Hepatocyte (in vitro differentiated cells): Measurements from ENCODE around the gene MYO1E. TPM values are rescaled to one million over a fixed set of nuclear protein-coding genes. Genes with fewer than 3 reads are reported as not detected.

Experiments
- DNase-seq: peaks from one replicate; pipeline ENCODE4 v3.0.0-alpha.2; 2016; ENCODE audit warnings: low spot score
- H2AFZ ChIP-seq: fragments of 200-600 bp; sonication (generic); 2 replicates; pipeline ENCODE4 v1.6.0; 2016; ENCODE audit warnings: antibody characterized with exemption, mild to moderate bottlenecking
- H3K27ac ChIP-seq: fragments of 200-600 bp; sonication (generic); 2 replicates; pipeline ENCODE4 v1.5.1; 2016; ENCODE audit warnings: mild to moderate bottlenecking
- H3K27me3 ChIP-seq: fragments of 200-600 bp; sonication (generic); 2 replicates; pipeline ENCODE4 v1.6.1; 2016
- H3K36me3 ChIP-seq: fragments of 200-600 bp; sonication (generic); replicated peaks from 2 replicates; pipeline ENCODE4 v1.5.1; 2016; ENCODE audit warnings: low read depth; ENCODE audit not compliant: insufficient read depth
- H3K4me1 ChIP-seq: fragments of 200-600 bp; sonication (generic); 2 replicates; pipeline ENCODE4 v1.5.1; 2016; ENCODE audit warnings: mild to moderate bottlenecking, moderate library complexity; ENCODE audit not compliant: insufficient read depth
- H3K4me2 ChIP-seq: fragments of 200-600 bp; sonication (generic); 2 replicates; pipeline ENCODE4 v1.6.0; 2016
- H3K4me3 ChIP-seq: fragments of 200-600 bp; sonication (generic); 2 replicates; pipeline ENCODE4 v1.5.1; 2016; ENCODE audit warnings: mild to moderate bottlenecking
- H3K79me2 ChIP-seq: fragments of 200-600 bp; sonication (generic); 2 replicates; pipeline ENCODE4 v1.6.0; 2017; ENCODE audit warnings: mild to moderate bottlenecking
- H3K9me2 ChIP-seq: fragments of 200-600 bp; sonication (generic); replicated peaks from 2 replicates; pipeline ENCODE4 v1.6.0; 2017; ENCODE audit warnings: mild to moderate bottlenecking; ENCODE audit not compliant: insufficient read depth
- H3K9me3 ChIP-seq: fragments of 200-600 bp; sonication (generic); 2 replicates; pipeline ENCODE4 v1.5.1; 2016; ENCODE audit warnings: low read depth, mild to moderate bottlenecking
- H4K20me1 ChIP-seq: fragments of 200-600 bp; sonication (generic); 2 replicates; pipeline ENCODE4 v1.6.0; 2016; ENCODE audit warnings: mild to moderate bottlenecking; ENCODE audit not compliant: insufficient read depth, poor library complexity, severe bottlenecking
- EZH2 ChIP-seq: fragments of 200-600 bp; sonication (generic); IDR thresholded peaks from 2 replicates; pipeline ENCODE4 v1.6.1; 2016; ENCODE audit warnings: antibody characterized with exemption, mild to moderate bottlenecking, borderline replicate concordance
- EZH2phosphoT487 ChIP-seq: fragments of 200-600 bp; sonication (generic); IDR thresholded peaks from one replicate; pipeline ENCODE4 v1.6.1; 2018; ENCODE audit warnings: antibody characterized with exemption, mild to moderate bottlenecking, low read depth, moderate library complexity; ENCODE audit not compliant: unreplicated experiment, severe bottlenecking
- WGBS: methylation state at CpG from one replicate; pipeline ENCODE4 v1.1.6; 2016; ENCODE audit warnings: low lambda C conversion rate; ENCODE audit errors: missing lambda C conversion rate; 5-methylcytosine and 5-hydroxymethylcytosine counted together
- polyA plus RNA-seq: library from polyadenylated mRNA; unstranded; fragments of >200 nt; fragmentation: Nextera tagmentation; extraction: Ambion mirVana; gene quantifications from 2 replicates; pipeline ENCODE4 v1.2.1, GENCODE V29; 2016
- total RNA-seq: library from RNA; depleted of rRNA; stranded (reverse); fragments of >200 nt; gene quantifications from 2 replicates; pipeline ENCODE4 v1.2.3, GENCODE V29; 2014
- TF ChIP-seq, protein P1 (sequence below): fragments of 200-600 bp; sonication (generic); IDR thresholded peaks from 2 replicates; pipeline ENCODE4 v1.5.1; 2016; ENCODE audit warnings: antibody characterized with exemption, mild to moderate bottlenecking; ENCODE audit not compliant: poor library complexity

MYO1E gene
- total and polyA plus RNA-seq, 2 experiments from 2014 or later, result 107 to 111 TPM

DNA sequence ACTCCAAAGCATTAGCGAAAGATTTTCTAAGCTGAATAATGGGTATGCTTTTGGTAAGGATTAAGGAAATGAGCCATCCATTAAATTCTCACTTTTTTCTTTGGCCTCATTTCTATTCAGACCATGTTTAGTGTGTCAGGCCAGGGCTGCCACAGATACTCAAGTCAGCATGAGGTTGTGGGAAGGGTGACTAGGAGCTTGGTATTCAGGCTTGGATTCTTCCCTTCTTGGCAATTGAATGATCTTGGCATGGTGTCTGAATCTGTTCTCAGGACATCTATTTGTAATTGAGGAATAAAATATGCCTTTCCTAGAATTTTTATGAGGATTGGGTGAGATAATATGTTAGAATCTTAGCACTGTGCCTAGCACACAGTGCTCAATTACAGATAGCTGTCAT, 256.5 kb downstream of the MYO1E start:
- Histone ChIP-seq H3K36me3 (no peaks in the 10 kb centered on the region), H2AFZ (no peak overlapping the region), H3K27me3 (no peaks in the 10 kb centered on the region), H3K4me3 (no peak overlapping the region), H3K27ac (no peak overlapping the region), H3K4me1 (no peaks in the 10 kb centered on the region), H3K79me2 (no peaks in the 10 kb centered on the region), H3K4me2 (no peak overlapping the region), H4K20me1 (no peaks in the 10 kb centered on the region), H3K9me3 (no peaks in the 10 kb centered on the region), H3K9me2 (no peaks in the 10 kb centered on the region)
- DNase-seq, result no peak
- TF ChIP-seq, protein P1, sequence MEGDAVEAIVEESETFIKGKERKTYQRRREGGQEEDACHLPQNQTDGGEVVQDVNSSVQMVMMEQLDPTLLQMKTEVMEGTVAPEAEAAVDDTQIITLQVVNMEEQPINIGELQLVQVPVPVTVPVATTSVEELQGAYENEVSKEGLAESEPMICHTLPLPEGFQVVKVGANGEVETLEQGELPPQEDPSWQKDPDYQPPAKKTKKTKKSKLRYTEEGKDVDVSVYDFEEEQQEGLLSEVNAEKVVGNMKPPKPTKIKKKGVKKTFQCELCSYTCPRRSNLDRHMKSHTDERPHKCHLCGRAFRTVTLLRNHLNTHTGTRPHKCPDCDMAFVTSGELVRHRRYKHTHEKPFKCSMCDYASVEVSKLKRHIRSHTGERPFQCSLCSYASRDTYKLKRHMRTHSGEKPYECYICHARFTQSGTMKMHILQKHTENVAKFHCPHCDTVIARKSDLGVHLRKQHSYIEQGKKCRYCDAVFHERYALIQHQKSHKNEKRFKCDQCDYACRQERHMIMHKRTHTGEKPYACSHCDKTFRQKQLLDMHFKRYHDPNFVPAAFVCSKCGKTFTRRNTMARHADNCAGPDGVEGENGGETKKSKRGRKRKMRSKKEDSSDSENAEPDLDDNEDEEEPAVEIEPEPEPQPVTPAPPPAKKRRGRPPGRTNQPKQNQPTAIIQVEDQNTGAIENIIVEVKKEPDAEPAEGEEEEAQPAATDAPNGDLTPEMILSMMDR, result no peak
- no peak for TF ChIP-seq EZH2phosphoT487
- no peak for TF ChIP-seq EZH2
- WGBS, result 95% methylated on average over 1 of the region's 1 CpG

DNA sequence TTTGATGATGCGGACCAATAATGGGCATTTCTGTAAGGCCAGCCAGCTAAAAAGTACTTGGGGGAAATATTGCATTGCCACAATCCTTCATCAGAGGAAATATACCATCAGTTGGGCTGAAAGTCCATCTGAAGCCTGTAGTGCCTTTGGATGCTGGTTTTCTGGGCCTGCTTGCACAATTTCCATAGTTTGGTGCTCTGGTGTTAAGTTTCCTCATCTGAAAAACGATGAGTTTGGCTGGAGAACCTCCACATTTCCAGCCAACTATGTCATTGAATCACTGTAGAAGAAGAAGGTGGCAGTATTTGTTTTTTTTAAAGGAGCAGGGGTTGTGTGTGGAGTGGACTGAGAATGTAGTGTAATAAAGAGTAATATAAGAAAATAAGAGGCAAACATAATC, 257.6 kb downstream of the MYO1E start:
- no peak for TF ChIP-seq EZH2phosphoT487
- TF ChIP-seq, protein P1, result no peak
- no peak for TF ChIP-seq EZH2
- DNase-seq, result no peak
- H3K9me3 ChIP-seq, result no peaks in the 10 kb centered on the region
- H3K36me3 ChIP-seq, result no peaks in the 10 kb centered on the region
- no peaks in the 10 kb centered on the region for H3K9me2 ChIP-seq
- 91% methylated on average over 2 of the region's 2 CpGs for WGBS
- H4K20me1 ChIP-seq, result no peaks in the 10 kb centered on the region
- no peak overlapping the region for H3K4me3 ChIP-seq
- H3K27me3 ChIP-seq, result no peaks in the 10 kb centered on the region
- H2AFZ ChIP-seq, result no peak overlapping the region
- no peaks in the 10 kb centered on the region for H3K4me1 ChIP-seq
- no peak overlapping the region for H3K4me2 ChIP-seq
- H3K27ac ChIP-seq, result no peak overlapping the region
- H3K79me2 ChIP-seq, result no peaks in the 10 kb centered on the region

DNA sequence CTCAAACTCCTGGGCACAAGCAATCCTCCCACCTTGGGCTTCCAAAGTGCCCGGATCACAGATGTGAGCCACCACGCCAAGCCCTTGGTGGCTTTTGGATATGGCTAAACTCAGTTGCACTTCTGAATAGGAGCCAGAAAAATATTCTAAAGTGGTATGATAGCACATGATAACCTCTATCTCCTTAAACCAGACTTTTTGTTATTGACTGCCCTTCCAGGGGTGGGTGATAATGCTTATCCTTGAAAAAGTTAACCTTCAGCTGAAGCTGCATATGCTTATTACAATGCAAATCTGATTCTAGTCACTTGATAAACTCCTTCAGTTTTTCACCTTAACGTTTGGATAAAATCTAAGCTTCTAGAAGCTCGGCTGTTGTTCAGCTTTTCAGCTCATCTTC, 261.4 kb downstream of the MYO1E start:
- Histone ChIP-seq H3K27me3 (no peaks in the 10 kb centered on the region), H2AFZ (no peak overlapping the region), H3K9me3 (no peaks in the 10 kb centered on the region), H3K36me3 (no peaks in the 10 kb centered on the region), H3K4me2 (no peak overlapping the region), H3K9me2 (no peaks in the 10 kb centered on the region), H3K79me2 (peaks cover 14% of the 10 kb centered on the region), H3K27ac (no peak overlapping the region), H4K20me1 (no peaks in the 10 kb centered on the region), H3K4me1 (peaks cover 1% of the 10 kb centered on the region), H3K4me3 (no peak overlapping the region)
- no peak for DNase-seq
- TF ChIP-seq, protein P1, result no peak
- TF ChIP-seq EZH2phosphoT487 (no peak), EZH2 (no peak)
- WGBS, result 93% methylated on average over 4 of the region's 4 CpGs

DNA sequence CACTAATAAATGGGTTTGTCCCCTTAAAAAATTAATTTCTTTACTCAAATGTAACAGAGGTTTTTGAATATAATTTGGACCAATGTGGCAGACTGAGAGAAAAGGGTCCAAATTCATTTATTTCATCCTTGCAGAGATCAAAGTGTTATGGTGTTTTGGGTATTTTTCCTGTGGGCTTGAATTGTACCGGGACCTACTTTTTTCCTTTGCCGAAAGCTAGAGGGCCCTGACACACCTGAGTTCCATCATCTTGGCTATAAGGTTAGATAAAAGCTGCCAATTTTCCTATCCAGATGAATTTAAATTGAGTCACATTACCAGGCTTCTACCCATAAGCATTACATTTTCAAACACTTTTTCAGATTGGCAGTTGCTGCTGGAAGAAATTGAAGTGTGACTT, 266.8 kb downstream of the MYO1E start:
- Histone ChIP-seq H2AFZ (peak overlapping the region; percentile 73), H3K79me2 (peaks cover 16% of the 10 kb centered on the region), H4K20me1 (no peaks in the 10 kb centered on the region), H3K27ac (peak overlapping the region; percentile 27), H3K9me2 (no peaks in the 10 kb centered on the region), H3K9me3 (no peaks in the 10 kb centered on the region), H3K4me3 (peak overlapping the region; percentile 56), H3K36me3 (no peaks in the 10 kb centered on the region), H3K4me1 (peaks cover 5% of the 10 kb centered on the region), H3K27me3 (no peaks in the 10 kb centered on the region), H3K4me2 (peak overlapping the region; percentile 90)
- DNase-seq, result no peak
- 5% methylated on average over 2 of the region's 2 CpGs for WGBS
- TF ChIP-seq EZH2, result no peak
- TF ChIP-seq, protein P1, result peak; percentile 34
- no peak for TF ChIP-seq EZH2phosphoT487
